H1 (cell line): ENCODE results near the gene GNB5. TPM values are rescaled to one million over a fixed set of nuclear protein-coding genes. Genes with fewer than 3 reads are reported as not detected.

Experiments
- BRCA1 ChIP-seq: IDR thresholded peaks from 2 replicates; pipeline ENCODE4 v1.6.1; 2012; ENCODE audit warnings: low read depth, low read length, improper control_type of control experiment
- CTBP2 ChIP-seq: IDR thresholded peaks from 2 replicates; pipeline ENCODE4 v1.7.0; 2011; ENCODE audit warnings: borderline replicate concordance, mild to moderate bottlenecking, moderate library complexity, mixed read lengths, low read length; ENCODE audit not compliant: insufficient read depth, insufficient read length
- MAFK ChIP-seq: IDR thresholded peaks from 2 replicates; pipeline ENCODE4 v1.6.1; 2012; ENCODE audit warnings: low read depth, mild to moderate bottlenecking, improper control_type of control experiment, low read length
- NANOG ChIP-seq: IDR thresholded peaks from 2 replicates; pipeline ENCODE4 v1.6.1; 2011; ENCODE audit warnings: low read length, low read depth, mild to moderate bottlenecking, inconsistent platforms; ENCODE audit not compliant: insufficient read depth, poor library complexity, severe bottlenecking
- SP1 ChIP-seq: IDR thresholded peaks from 2 replicates; pipeline ENCODE4 v1.6.1; 2011; ENCODE audit warnings: low read depth, low read length
- TAF7 ChIP-seq: optimal IDR thresholded peaks from 2 replicates; pipeline ENCODE3; 2011; ENCODE audit warnings: low read depth, mild to moderate bottlenecking, inconsistent platforms, low read length, moderate library complexity, borderline replicate concordance
- polyA plus RNA-seq, 7 experiments: library from polyadenylated mRNA; depleted of rRNA in 3 of 7; stranded (reverse) in 5 of 7; unstranded in 2 of 7; fragments of >200 nt in 5 of 7; fragments of 200-250 nt in 2 of 7; gene quantifications; 1 replicate in 5 of 7; 2 replicates in 1 of 7; 4 replicates in 1 of 7; pipeline versions ENCODE4 v1.2.1 to v1.2.3, GENCODE V29; 2011 to 2013; ENCODE audit warnings: missing spikeins in 2 of 7, mixed read lengths in 2 of 7
- total RNA-seq: library from RNA; stranded (reverse); fragmentation: NEBNext Ultra II Directional; extraction: Animal tissue kit (Norgen Biotek cat#: 25700); gene quantifications from 2 replicates; pipeline ENCODE4 v1.2.1, GENCODE V29; 2021
- TF ChIP-seq, protein P1 (sequence below): fragments of 300-600 bp; sonication (generic); IDR thresholded peaks from 2 replicates; pipeline ENCODE4 v1.7.1; 2012; ENCODE audit warnings: low read length, moderate library complexity, mild to moderate bottlenecking, inconsistent platforms; ENCODE audit not compliant: insufficient replicate concordance

Gene GNB5
- total and polyA plus RNA-seq, 2 of the 8 experiments (the other 6 are each of a cell fraction or from before 2014, with no cell fraction given) = 21.7 to 42.5 TPM

DNA sequence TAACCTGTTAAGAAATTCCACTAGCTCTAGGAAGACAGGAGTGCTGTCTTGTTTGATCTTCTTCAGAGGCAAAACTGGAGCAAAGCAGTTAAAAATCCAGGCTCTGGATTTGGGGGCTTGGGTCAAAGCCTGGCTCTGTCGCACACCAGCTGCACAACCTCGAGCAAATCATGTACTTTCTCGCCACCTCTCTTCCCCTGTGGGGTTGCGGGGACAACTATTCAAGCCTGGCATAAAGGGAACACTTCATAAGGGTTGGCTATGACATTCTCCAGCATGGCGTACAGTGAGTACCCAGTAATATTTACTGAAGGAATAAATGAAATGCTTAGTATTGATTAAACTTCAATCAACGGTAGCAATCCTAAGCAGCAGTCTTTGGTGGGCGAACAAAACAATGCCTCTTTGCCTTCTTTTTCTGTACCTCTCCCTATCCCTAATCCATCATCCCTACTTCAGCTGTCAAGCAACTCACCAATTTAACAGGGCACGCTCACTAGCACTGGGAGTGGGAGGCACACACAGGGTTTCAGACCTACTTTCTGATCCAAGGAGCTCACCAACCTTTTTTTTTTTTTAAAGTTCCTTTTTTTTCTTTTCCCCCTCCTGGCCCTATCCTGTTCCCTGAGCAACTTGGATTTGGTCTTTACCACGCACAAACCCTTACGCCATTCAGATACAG, 33.0 kb downstream of the GNB5 start (continued):
- TF ChIP-seq NANOG = no peak
- TF ChIP-seq MAFK = no peak
- TF ChIP-seq SP1 = no peak
- TF ChIP-seq, protein P1, sequence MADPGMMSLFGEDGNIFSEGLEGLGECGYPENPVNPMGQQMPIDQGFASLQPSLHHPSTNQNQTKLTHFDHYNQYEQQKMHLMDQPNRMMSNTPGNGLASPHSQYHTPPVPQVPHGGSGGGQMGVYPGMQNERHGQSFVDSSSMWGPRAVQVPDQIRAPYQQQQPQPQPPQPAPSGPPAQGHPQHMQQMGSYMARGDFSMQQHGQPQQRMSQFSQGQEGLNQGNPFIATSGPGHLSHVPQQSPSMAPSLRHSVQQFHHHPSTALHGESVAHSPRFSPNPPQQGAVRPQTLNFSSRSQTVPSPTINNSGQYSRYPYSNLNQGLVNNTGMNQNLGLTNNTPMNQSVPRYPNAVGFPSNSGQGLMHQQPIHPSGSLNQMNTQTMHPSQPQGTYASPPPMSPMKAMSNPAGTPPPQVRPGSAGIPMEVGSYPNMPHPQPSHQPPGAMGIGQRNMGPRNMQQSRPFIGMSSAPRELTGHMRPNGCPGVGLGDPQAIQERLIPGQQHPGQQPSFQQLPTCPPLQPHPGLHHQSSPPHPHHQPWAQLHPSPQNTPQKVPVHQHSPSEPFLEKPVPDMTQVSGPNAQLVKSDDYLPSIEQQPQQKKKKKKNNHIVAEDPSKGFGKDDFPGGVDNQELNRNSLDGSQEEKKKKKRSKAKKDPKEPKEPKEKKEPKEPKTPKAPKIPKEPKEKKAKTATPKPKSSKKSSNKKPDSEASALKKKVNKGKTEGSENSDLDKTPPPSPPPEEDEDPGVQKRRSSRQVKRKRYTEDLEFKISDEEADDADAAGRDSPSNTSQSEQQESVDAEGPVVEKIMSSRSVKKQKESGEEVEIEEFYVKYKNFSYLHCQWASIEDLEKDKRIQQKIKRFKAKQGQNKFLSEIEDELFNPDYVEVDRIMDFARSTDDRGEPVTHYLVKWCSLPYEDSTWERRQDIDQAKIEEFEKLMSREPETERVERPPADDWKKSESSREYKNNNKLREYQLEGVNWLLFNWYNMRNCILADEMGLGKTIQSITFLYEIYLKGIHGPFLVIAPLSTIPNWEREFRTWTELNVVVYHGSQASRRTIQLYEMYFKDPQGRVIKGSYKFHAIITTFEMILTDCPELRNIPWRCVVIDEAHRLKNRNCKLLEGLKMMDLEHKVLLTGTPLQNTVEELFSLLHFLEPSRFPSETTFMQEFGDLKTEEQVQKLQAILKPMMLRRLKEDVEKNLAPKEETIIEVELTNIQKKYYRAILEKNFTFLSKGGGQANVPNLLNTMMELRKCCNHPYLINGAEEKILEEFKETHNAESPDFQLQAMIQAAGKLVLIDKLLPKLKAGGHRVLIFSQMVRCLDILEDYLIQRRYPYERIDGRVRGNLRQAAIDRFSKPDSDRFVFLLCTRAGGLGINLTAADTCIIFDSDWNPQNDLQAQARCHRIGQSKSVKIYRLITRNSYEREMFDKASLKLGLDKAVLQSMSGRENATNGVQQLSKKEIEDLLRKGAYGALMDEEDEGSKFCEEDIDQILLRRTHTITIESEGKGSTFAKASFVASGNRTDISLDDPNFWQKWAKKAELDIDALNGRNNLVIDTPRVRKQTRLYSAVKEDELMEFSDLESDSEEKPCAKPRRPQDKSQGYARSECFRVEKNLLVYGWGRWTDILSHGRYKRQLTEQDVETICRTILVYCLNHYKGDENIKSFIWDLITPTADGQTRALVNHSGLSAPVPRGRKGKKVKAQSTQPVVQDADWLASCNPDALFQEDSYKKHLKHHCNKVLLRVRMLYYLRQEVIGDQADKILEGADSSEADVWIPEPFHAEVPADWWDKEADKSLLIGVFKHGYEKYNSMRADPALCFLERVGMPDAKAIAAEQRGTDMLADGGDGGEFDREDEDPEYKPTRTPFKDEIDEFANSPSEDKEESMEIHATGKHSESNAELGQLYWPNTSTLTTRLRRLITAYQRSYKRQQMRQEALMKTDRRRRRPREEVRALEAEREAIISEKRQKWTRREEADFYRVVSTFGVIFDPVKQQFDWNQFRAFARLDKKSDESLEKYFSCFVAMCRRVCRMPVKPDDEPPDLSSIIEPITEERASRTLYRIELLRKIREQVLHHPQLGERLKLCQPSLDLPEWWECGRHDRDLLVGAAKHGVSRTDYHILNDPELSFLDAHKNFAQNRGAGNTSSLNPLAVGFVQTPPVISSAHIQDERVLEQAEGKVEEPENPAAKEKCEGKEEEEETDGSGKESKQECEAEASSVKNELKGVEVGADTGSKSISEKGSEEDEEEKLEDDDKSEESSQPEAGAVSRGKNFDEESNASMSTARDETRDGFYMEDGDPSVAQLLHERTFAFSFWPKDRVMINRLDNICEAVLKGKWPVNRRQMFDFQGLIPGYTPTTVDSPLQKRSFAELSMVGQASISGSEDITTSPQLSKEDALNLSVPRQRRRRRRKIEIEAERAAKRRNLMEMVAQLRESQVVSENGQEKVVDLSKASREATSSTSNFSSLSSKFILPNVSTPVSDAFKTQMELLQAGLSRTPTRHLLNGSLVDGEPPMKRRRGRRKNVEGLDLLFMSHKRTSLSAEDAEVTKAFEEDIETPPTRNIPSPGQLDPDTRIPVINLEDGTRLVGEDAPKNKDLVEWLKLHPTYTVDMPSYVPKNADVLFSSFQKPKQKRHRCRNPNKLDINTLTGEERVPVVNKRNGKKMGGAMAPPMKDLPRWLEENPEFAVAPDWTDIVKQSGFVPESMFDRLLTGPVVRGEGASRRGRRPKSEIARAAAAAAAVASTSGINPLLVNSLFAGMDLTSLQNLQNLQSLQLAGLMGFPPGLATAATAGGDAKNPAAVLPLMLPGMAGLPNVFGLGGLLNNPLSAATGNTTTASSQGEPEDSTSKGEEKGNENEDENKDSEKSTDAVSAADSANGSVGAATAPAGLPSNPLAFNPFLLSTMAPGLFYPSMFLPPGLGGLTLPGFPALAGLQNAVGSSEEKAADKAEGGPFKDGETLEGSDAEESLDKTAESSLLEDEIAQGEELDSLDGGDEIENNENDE = no peak
- TF ChIP-seq CTBP2 = no peak
- no peak for TF ChIP-seq TAF7
- TF ChIP-seq BRCA1 = no peak
